H1 (cell line): ENCODE data around the gene ZBP1.

ENCODE experiments used
- EZH2 ChIP-seq: fragments of 200-600 bp; sonication (generic); IDR thresholded peaks from 2 replicates; pipeline ENCODE4 v1.7.1; 2012; ENCODE audit warnings: low read depth, mild to moderate bottlenecking, moderate library complexity, low read length, inconsistent platforms; ENCODE audit not compliant: severe bottlenecking
- JUN ChIP-seq: IDR thresholded peaks from 2 replicates; pipeline ENCODE4 v1.6.1; 2011; ENCODE audit warnings: low read depth, mild to moderate bottlenecking, improper control_type of control experiment, low read length
- KDM1A ChIP-seq: fragments of 200-600, 300-600 bp; sonication (generic); IDR thresholded peaks from 2 replicates; pipeline ENCODE4 v1.7.1; 2016; ENCODE audit warnings: mild to moderate bottlenecking, low read length, borderline replicate concordance
- POLR2A ChIP-seq, 2 experiments: IDR thresholded peaks; 1 replicate in 1 of 2; 2 replicates in 1 of 2; pipeline ENCODE4 v1.6.1; 2011; ENCODE audit warnings: low read depth in 2 of 2, low read length in 2 of 2, mild to moderate bottlenecking in 2 of 2; ENCODE audit errors: control extremely low read depth in 1 of 2
- POU5F1 ChIP-seq: IDR thresholded peaks from 2 replicates; pipeline ENCODE4 v1.6.1; 2011; ENCODE audit warnings: low read depth, mild to moderate bottlenecking, low read length, moderate library complexity
- RNF2 ChIP-seq: fragments of 200-900, 300-1000 bp; sonication (generic); IDR thresholded peaks from 2 replicates; pipeline ENCODE4 v1.7.1; 2016; ENCODE audit warnings: borderline replicate concordance, low read depth, mild to moderate bottlenecking, antibody characterized with exemption, low read length; ENCODE audit not compliant: poor library complexity, severe bottlenecking; ENCODE audit errors: missing control alignments
- SRF ChIP-seq: IDR thresholded peaks from 2 replicates; pipeline ENCODE4 v1.6.1; 2011; ENCODE audit warnings: mild to moderate bottlenecking, low read depth, low read length, moderate library complexity
- TF ChIP-seq, protein P1 (sequence below), 3 experiments: IDR thresholded peaks; 1 replicate in 2 of 3; 2 replicates in 1 of 3; pipeline versions ENCODE4 v1.5.1 to v1.6.1; 2011; ENCODE audit warnings: low read length in 3 of 3, mild to moderate bottlenecking in 3 of 3, inconsistent platforms in 2 of 3, low read depth in 1 of 3, moderate library complexity in 1 of 3; ENCODE audit not compliant: insufficient read depth in 1 of 3; ENCODE audit errors: control extremely low read depth in 1 of 3

DNA sequence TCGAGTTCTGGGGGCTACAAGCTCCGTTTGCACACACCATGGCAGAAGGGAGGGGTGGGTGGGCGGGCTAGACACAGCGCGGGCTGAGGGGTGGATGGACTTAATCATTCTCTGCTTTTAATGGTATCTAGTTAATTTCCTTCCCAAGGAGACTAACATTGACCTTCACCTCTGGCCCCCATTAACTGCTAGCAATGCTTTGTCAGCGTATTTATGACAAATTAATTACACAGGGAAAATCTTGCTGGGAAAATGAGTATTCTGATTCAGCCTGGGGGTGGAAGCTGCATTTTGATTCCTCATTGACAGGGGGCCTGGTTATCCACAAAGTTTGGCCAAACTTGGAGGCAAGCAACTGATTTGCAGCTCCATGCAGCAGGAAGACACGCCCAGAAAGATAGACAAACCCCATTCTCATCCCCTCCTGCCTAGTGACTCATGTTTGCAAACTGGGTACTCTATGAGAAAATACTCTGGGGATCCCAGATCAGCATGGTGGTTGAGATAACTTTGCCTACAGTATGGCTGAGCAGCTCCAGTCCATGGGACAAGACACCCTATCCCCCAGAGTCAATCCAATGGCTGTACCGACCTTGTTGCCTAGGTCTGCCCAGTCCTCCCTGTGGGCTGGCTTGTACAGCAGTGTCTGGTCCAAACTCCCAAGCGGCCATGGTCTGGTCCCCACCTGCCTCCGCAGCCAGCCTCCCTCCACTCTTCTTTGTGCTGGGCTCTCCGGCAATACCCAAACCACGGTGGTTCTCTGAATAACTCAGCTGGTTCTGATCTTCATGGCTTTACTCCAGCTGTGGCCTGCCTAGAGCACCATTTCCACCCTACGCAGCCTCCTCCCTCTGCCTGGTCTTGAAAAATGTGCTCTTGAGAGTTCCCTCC is 19.7 kb downstream of the ZBP1 start:
- TF ChIP-seq SRF, result no peak
- TF ChIP-seq POU5F1, result no peak
- TF ChIP-seq RNF2, result no peak
- no peak for TF ChIP-seq POLR2A (IDR thresholded peaks at IDR 0.05; ENCODE audit: control extremely low read depth in 1 of 2, low read depth in 2 of 2, low read length in 2 of 2)
- no peak for TF ChIP-seq JUN
- TF ChIP-seq, protein P1, sequence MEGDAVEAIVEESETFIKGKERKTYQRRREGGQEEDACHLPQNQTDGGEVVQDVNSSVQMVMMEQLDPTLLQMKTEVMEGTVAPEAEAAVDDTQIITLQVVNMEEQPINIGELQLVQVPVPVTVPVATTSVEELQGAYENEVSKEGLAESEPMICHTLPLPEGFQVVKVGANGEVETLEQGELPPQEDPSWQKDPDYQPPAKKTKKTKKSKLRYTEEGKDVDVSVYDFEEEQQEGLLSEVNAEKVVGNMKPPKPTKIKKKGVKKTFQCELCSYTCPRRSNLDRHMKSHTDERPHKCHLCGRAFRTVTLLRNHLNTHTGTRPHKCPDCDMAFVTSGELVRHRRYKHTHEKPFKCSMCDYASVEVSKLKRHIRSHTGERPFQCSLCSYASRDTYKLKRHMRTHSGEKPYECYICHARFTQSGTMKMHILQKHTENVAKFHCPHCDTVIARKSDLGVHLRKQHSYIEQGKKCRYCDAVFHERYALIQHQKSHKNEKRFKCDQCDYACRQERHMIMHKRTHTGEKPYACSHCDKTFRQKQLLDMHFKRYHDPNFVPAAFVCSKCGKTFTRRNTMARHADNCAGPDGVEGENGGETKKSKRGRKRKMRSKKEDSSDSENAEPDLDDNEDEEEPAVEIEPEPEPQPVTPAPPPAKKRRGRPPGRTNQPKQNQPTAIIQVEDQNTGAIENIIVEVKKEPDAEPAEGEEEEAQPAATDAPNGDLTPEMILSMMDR (IDR thresholded peaks at IDR 0.05; ENCODE audit: control extremely low read depth in 1 of 3, insufficient read depth in 1 of 3, low read depth in 1 of 3, low read length in 3 of 3), result no peak
- TF ChIP-seq EZH2, result no peak
- no peak for TF ChIP-seq KDM1A
